GM12872 (cell line): ENCODE results near the gene LASP1NB.

ENCODE experiments used
- TF ChIP-seq, protein P1 (sequence below): IDR thresholded peaks from 3 replicates; pipeline ENCODE4 v1.5.1; 2011; ENCODE audit warnings: low read depth, mild to moderate bottlenecking, low read length, moderate library complexity; ENCODE audit not compliant: insufficient read depth

Gene LASP1NB

DNA sequence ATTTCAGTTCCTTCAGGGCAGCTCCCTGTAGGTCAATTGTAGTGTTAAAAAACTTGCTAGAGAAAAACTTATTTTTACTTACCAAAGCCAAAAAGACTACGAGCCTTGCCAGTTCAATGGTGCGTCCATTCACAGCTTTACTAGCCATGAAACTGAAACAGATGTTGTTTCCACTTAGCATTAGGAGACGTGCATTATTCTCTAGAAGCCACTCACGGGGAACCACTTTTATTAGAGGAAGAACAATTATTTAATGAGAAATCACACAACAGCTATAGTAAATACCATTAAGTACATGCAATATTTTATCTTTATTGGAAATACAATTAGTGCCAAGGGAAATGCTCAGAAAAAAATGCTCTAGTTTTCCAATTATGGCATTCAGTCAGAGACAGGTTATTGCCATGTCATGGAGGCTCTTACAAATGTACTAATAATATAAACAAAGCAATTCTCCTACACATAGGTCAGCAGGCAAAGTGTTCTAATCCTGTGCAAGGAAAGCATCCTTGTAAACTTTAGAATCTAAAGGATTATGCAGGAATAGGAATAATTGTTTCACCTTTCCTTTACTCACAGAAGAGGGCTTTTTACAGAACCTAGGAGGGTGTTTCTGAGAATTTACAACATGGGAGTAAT, 17.4 kb downstream of the LASP1NB start:
- TF ChIP-seq, protein P1, sequence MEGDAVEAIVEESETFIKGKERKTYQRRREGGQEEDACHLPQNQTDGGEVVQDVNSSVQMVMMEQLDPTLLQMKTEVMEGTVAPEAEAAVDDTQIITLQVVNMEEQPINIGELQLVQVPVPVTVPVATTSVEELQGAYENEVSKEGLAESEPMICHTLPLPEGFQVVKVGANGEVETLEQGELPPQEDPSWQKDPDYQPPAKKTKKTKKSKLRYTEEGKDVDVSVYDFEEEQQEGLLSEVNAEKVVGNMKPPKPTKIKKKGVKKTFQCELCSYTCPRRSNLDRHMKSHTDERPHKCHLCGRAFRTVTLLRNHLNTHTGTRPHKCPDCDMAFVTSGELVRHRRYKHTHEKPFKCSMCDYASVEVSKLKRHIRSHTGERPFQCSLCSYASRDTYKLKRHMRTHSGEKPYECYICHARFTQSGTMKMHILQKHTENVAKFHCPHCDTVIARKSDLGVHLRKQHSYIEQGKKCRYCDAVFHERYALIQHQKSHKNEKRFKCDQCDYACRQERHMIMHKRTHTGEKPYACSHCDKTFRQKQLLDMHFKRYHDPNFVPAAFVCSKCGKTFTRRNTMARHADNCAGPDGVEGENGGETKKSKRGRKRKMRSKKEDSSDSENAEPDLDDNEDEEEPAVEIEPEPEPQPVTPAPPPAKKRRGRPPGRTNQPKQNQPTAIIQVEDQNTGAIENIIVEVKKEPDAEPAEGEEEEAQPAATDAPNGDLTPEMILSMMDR, result no peak

- TF ChIP-seq, protein P1, result no peak
Observed at GRCh38 chr17:38943607-38944006, 18.2 kb downstream of the LASP1NB start.

DNA sequence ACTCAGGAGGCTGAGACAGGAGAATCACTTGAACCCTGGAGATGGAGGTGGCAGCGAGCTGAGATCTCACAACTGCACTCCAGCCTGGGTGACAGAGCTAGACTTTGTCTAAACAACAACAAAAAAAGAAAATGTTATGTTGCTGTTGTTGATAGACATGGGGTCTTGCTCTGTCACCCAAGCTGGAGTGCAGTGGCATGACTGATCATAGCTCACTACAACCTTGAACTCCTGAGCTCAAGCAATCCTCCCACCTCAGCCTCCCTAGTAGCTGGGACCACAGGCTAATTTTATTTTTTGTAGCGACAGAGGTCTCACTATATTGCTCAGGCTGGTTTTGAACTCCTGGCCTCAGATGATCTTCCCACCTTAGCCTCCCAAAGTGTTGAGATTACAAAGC, 21.8 kb downstream of the LASP1NB start:
- TF ChIP-seq, protein P1, result no peak

- TF ChIP-seq, protein P1, result no peak
Observed at GRCh38 chr17:38958326-38958725, 32.9 kb downstream of the LASP1NB start.

DNA sequence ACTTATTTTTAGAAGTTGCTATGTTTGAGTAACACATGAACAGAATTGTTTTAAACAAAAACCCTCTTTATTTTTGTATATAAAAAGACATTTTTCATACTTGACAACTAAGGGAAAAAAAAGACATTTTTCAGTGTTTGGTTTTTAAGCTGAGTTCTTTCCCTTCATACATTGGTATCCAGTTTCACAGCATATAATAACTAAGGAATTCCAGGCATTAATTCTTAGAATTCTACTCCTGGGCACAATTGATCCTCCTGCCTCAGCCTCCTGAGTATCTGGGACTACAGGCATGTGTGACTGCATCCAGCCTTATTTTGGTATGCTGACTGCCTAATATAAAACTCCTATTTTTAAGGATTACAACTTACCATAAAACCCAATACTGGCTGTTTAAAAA, 33.3 kb downstream of the LASP1NB start:
- TF ChIP-seq, protein P1, result no peak

DNA sequence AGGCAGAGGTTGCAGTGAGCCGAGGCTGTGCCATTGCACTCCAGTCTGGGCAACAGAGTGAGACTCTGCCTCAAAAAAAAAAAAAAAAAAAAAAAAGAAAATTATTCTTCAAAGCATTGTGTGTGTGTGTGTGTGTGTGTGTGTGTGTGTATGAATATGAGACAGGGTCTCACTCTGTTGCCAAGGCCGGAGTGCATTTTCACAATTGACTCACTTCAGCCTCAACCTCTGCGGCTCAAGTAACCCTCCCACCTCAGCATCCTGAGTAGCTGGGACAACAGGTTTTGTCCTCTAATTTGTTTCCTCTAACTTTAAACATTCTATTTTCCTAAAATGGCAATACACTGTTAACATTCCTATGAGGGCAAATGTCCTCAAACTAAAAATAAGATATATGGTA, 34.1 kb downstream of the LASP1NB start:
- TF ChIP-seq, protein P1, result no peak

GRCh38 chr17:38960402-38960801, 35.0 kb downstream of the LASP1NB start:
- TF ChIP-seq, protein P1, result no peak
